Common myeloid progenitor, CD34-positive (primary cell): ENCODE results near the gene GPR39.

Source experiments
- CTCF ChIA-PET: fragments of 350-600 bp; sonication (Branson Sonifier 250); formaldehyde crosslinking; loops from one replicate; lab custom pipeline; 2021; ENCODE audit warnings: antibody characterized with exemption; lab: Charles Lee
- POLR2A ChIA-PET: fragments of 350-600 bp; sonication (Branson Sonifier 250); formaldehyde crosslinking; loops from one replicate; lab custom pipeline; 2021; ENCODE audit warnings: antibody characterized with exemption; lab: Charles Lee
- DNase-seq, 3 donors: peaks; one replicate each; pipeline versions ENCODE4 v3.0.0 to v3.0.0-alpha.2; 2013
- H3K27ac ChIP-seq, 2 experiments: 1 replicate in 1 of 2; 2 replicates in 1 of 2; pipeline ENCODE4 v1.7.0; 2013; ENCODE audit warnings: inconsistent platforms in 2 of 2, low read length in 2 of 2, mild to moderate bottlenecking in 2 of 2, low read depth in 1 of 2, moderate library complexity in 1 of 2; ENCODE audit not compliant: severe bottlenecking in 2 of 2, insufficient read depth in 1 of 2, poor library complexity in 1 of 2
- H3K27me3 ChIP-seq, 5 experiments: replicated peaks in 2 of 5; 1 replicate in 3 of 5; 2 replicates in 2 of 5; pipeline versions ENCODE4 v1.6.1 to v1.7.0; 2013; ENCODE audit warnings: low read length in 4 of 5, mild to moderate bottlenecking in 2 of 5, moderate library complexity in 2 of 5, inconsistent platforms in 1 of 5; ENCODE audit not compliant: insufficient read depth in 5 of 5, control insufficient read depth in 4 of 5
- H3K36me3 ChIP-seq, 4 experiments: 1 replicate in 2 of 4; 2 replicates in 2 of 4; pipeline versions ENCODE4 v1.6.1 to v1.7.0; 2013; ENCODE audit warnings: low read length in 3 of 4, control low read depth in 1 of 4, mild to moderate bottlenecking in 1 of 4; ENCODE audit not compliant: control insufficient read depth in 4 of 4, insufficient read depth in 4 of 4
- H3K4me1 ChIP-seq, 4 experiments: 1 replicate in 3 of 4; 2 replicates in 1 of 4; pipeline versions ENCODE4 v1.6.1 to v1.7.1; 2013; ENCODE audit warnings: low read length in 3 of 4, mild to moderate bottlenecking in 3 of 4, control low read depth in 1 of 4, inconsistent platforms in 1 of 4, moderate library complexity in 1 of 4; ENCODE audit not compliant: control insufficient read depth in 4 of 4, insufficient read depth in 4 of 4; ENCODE audit errors: control extremely low read depth in 1 of 4
- H3K4me3 ChIP-seq, 7 experiments: 1 replicate in 4 of 7; 2 replicates in 3 of 7; pipeline versions ENCODE4 v1.5.1 to v1.7.0; 2013; ENCODE audit warnings: mild to moderate bottlenecking in 7 of 7, low read length in 6 of 7, moderate library complexity in 6 of 7, inconsistent platforms in 2 of 7, low read depth in 2 of 7, control low read depth in 1 of 7; ENCODE audit not compliant: insufficient read depth in 4 of 7, control insufficient read depth in 1 of 7; ENCODE audit errors: extremely low read depth in 1 of 7
- H3K9me3 ChIP-seq, 5 experiments: 1 replicate in 4 of 5; 2 replicates in 1 of 5; pipeline versions ENCODE4 v1.6.1 to v1.7.1; 2013; ENCODE audit warnings: low read length in 4 of 5, mild to moderate bottlenecking in 2 of 5, inconsistent platforms in 1 of 5, low read depth in 1 of 5, moderate library complexity in 1 of 5; ENCODE audit not compliant: control insufficient read depth in 4 of 5, insufficient read depth in 2 of 5; ENCODE audit errors: control extremely low read depth in 1 of 5
- WGBS: methylation state at CpG from one replicate; pipeline ENCODE4 v1.1.5; 2013; ENCODE audit not compliant: insufficient coverage; 5-methylcytosine and 5-hydroxymethylcytosine counted together

GPR39 gene

GRCh38 chr2:132381376-132381775, 35.2 kb upstream of the GPR39 start:
- POLR2A ChIA-PET = no interaction called here
- CTCF ChIA-PET = no interaction called here
- Histone ChIP-seq H3K4me3 (no peak overlapping the region), H3K27me3 (no peaks in the 10 kb centered on the region), H3K4me1 (peaks cover 0 to 15% (median 14%) of the 10 kb centered on the region in 4 experiments), H3K36me3 (no peaks in the 10 kb centered on the region), H3K27ac (no peak overlapping the region), H3K9me3 (peaks cover 0 to 8% (median 0%) of the 10 kb centered on the region in 5 experiments)
- no peak for DNase-seq
- 81% methylated on average over 4 of the region's 4 CpGs for WGBS

GRCh38 chr2:132383956-132384355, 32.6 kb upstream of the GPR39 start:
- ChIA-PET CTCF (interaction anchor here (1.1 kb wide), 1 partner anchor 24 kb away, joined by 3 read pairs; no protein-coding TSS in a partner anchor), POLR2A (no interaction called here)
- Histone ChIP-seq H3K27me3 (no peaks in the 10 kb centered on the region), H3K4me3 (peak overlapping the region in 2 of 7 experiments; percentile 12 to 13), H3K36me3 (no peaks in the 10 kb centered on the region), H3K9me3 (peaks cover 0 to 8% (median 0%) of the 10 kb centered on the region in 5 experiments), H3K27ac (no peak overlapping the region), H3K4me1 (peaks cover 0 to 15% (median 14%) of the 10 kb centered on the region in 4 experiments)
- WGBS = 4% methylated on average over 7 of the region's 8 CpGs
- peak; percentile 14 to 70 (median 67) for DNase-seq

- H3K36me3 ChIP-seq = no peaks in the 10 kb centered on the region
- H3K9me3 ChIP-seq = peaks cover 0 to 7% (median 0%) of the 10 kb centered on the region in 5 experiments
- H3K27ac ChIP-seq = no peak overlapping the region
- ChIA-PET CTCF (interaction anchor here (1.1 kb wide), 1 partner anchor 23 kb away, joined by 3 read pairs; no protein-coding TSS in a partner anchor), POLR2A (no interaction called here)
- peak; percentile 30 to 74 (median 72) for DNase-seq
- 30% methylated on average over 3 of the region's 4 CpGs for WGBS
- no peaks in the 10 kb centered on the region for H3K27me3 ChIP-seq
- peak overlapping the region in 1 of 7 experiments; percentile 12 for H3K4me3 ChIP-seq
- peaks cover 0 to 15% (median 14%) of the 10 kb centered on the region in 4 experiments for H3K4me1 ChIP-seq
Measured at GRCh38 chr2:132384491-132385151, 32.0 kb upstream of the GPR39 start.

- no peak for DNase-seq
- no CpG with 5 or more reads among the region's 1 CpG for WGBS
- no peak overlapping the region for H3K27ac ChIP-seq
- no peak overlapping the region for H3K4me3 ChIP-seq
- peaks cover 0 to 15% (median 14%) of the 10 kb centered on the region in 4 experiments for H3K4me1 ChIP-seq
- H3K9me3 ChIP-seq = peaks cover 0 to 2% (median 0%) of the 10 kb centered on the region in 5 experiments
- no peaks in the 10 kb centered on the region for H3K36me3 ChIP-seq
- H3K27me3 ChIP-seq = no peaks in the 10 kb centered on the region
- CTCF ChIA-PET = no interaction called here
- POLR2A ChIA-PET = no interaction called here
Measured at GRCh38 chr2:132387126-132387525, 29.5 kb upstream of the GPR39 start.

GRCh38 chr2:132390076-132390475, 26.5 kb upstream of the GPR39 start:
- ChIA-PET POLR2A (no interaction called here), CTCF (no interaction called here)
- Histone ChIP-seq H3K27ac (no peak overlapping the region), H3K4me1 (peaks cover 0 to 2% (median 0%) of the 10 kb centered on the region in 4 experiments), H3K9me3 (peaks cover 0 to 2% (median 0%) of the 10 kb centered on the region in 5 experiments), H3K27me3 (no peaks in the 10 kb centered on the region), H3K36me3 (no peaks in the 10 kb centered on the region), H3K4me3 (no peak overlapping the region)
- WGBS = 94% methylated on average over 3 of the region's 3 CpGs
- no peak for DNase-seq

- POLR2A ChIA-PET = no interaction called here
Measured at GRCh38 chr2:132391378-132391777, 25.2 kb upstream of the GPR39 start.

GRCh38 chr2:132392221-132392620, 24.4 kb upstream of the GPR39 start:
- ChIA-PET POLR2A (no interaction called here), CTCF (no interaction called here)
- Histone ChIP-seq H3K4me3 (no peak overlapping the region), H3K36me3 (no peaks in the 10 kb centered on the region), H3K4me1 (no peaks in the 10 kb centered on the region), H3K27ac (no peak overlapping the region), H3K27me3 (no peaks in the 10 kb centered on the region), H3K9me3 (peaks cover 0 to 2% (median 0%) of the 10 kb centered on the region in 5 experiments)
- no peak for DNase-seq
- 57% methylated on average over 1 of the region's 2 CpGs for WGBS

More at GRCh38 chr2:132391378-132391777, 25.2 kb upstream of the GPR39 start:
- Histone ChIP-seq H3K9me3 (peaks cover 0 to 2% (median 0%) of the 10 kb centered on the region in 5 experiments), H3K27ac (no peak overlapping the region), H3K4me3 (no peak overlapping the region), H3K27me3 (no peaks in the 10 kb centered on the region), H3K4me1 (no peaks in the 10 kb centered on the region), H3K36me3 (no peaks in the 10 kb centered on the region)
- no peak for DNase-seq
- CTCF ChIA-PET = no interaction called here
- 93% methylated on average over 3 of the region's 3 CpGs for WGBS
